Stimulated activated CD8-positive, alpha-beta memory T cell treated with anti-CD3 and anti-CD28 coated beads, Interleukin-2, amount 100 ng/mL, for 48 hours (primary cell): ENCODE measurements around the gene TNXB.
"Not testable (repeated sequence)": the region's sequence is repeated elsewhere in the genome, so short reads cannot be mapped to it uniquely, and the experiment has no call there.

ENCODE experiments used
- DNase-seq, 2 donors: peaks; one replicate each; pipeline ENCODE4 v3.0.0-alpha.2; 2020; ENCODE audit warnings: low read depth in 2 of 2

The TNXB gene

DNA sequence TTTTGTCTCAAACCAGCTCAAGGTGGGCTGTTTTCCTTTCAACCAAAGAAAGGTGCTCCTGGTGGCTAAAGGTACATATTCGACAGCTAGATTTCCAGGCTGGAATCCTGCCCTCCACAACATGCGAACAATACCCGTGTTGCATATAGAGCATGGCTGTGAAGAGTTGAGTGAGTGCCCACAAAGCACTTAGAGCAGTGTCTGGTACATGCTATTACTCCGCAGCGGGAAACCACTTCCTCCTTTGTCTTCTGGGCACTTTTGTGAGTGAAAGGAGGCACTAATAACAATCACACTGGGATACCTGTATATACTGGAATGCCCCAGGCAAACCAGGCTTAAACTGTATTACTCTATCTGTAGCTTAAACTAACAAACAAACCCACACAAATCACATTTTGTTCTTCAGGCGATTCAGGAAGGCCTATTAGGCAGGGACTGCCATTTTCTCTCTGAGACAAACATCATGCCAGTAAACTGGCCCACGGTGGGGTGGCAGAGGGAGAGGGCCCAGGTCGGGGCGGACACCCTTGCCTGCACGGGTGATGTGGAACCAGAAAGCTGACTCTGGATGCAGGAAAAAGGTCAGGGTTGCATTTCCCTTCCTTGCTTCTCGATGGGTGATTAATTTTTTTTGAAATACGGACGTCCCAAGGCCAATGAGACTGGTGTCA lies 104.1 kb downstream of the TNXB start:
- DNase-seq = not testable (repeated sequence)

- DNase-seq = not testable (repeated sequence)
These were observed 104.7 kb downstream of the TNXB start for GRCh38 chr6:32004393-32004792.

DNA sequence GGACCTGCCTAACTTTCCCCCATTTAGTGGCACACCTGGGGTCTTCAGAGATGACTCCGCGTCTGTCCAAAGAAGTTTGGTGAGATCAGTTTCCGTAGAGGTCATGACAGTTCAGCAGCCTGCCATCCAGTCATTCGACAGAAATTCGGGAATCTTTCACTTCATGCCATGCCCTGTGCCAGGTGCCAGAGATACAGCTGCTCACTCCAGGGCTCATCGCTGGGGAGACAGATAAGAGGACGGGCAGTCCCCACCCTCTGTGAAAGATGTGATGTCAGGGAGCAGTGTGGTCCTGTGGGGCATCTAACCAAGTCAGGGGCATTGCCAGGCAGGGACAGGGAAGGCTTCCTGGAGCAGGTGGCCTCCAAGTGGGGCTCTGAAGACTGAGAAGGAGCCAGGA lies 105.8 kb downstream of the TNXB start:
- DNase-seq = not testable (repeated sequence)

- DNase-seq = not testable (repeated sequence)
These were observed 106.4 kb downstream of the TNXB start for GRCh38 chr6:32002546-32003268.

GRCh38 chr6:31996385-31996784 lies 112.8 kb downstream of the TNXB start:
- DNase-seq = not testable (repeated sequence)

DNA sequence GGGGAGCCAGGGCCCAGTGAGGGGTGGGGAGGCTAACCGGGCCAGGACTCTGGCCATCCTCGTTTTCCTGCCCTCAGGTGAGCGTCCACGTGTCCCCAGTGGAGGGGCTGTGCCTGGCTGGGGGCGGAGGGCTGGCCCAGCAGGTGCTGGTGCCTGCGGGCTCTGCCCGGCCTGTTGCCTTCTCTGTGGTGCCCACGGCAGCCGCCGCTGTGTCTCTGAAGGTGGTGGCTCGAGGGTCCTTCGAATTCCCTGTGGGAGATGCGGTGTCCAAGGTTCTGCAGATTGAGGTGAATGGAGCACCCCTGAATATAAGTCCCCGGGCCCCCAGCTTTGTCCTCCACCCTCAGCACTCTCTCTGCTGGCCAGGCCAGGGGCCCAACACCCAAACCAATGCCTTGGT lies 114.7 kb downstream of the TNXB start:
- not testable (repeated sequence) for DNase-seq
